ENCODE results near the gene CRELD2.

DNA sequence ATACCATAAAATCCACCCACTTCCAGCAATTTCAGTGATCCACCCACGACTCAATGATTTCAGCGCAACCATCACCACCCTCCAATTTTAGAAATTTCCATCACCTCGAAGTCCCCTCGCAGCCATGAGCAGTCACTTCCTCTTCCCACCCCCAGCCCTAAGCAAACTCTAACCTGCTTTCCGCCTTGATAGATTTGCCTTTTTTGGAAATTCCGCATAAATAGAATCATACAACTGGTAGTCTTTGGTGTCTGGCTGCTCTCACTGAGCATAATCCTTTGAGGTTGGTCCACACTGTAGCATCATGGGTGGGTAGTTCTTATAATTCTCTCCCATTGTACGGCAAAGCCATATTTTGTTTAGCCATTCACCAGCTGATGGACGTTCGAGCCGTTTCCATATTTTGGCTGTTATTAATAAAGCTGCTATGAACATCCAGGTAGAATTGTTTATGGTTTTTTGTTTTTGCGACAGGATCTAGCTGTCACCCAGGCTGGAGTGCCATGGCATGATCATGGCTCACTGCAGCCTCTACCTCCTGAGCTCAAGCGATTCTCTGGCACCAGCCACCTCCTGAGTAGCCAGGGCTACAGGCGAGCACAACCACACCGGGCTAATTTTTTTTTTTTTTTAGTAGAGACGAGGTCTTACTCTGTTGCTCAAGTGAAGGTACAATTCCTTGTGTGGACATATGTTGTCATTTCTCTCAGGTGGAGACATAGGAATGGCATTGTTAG is 58.2 kb downstream of the CRELD2 start:
- TF ChIP-seq CTCF (IDR thresholded peaks at IDR 0.05 in 4 of 5, conservative IDR thresholded peaks at IDR 0.05 in 1 of 5), result no peak
- no peak for TF ChIP-seq POLR2A (IDR thresholded peaks at IDR 0.05)

Measured in gastrocnemius medialis (tissue), 4 donors.